ENCODE results near the gene ZNF778. TPM values are rescaled to one million over a fixed set of nuclear protein-coding genes. Genes with fewer than 3 reads are reported as not detected.
"Not testable (repeated sequence)": the region's sequence is repeated elsewhere in the genome, so short reads cannot be mapped to it uniquely, and the experiment has no call there.

The ZNF778 gene
- total and polyA plus RNA-seq, 3 experiments from 2014 or later = 4.1 to 13.5 (median 11.4) TPM

DNA sequence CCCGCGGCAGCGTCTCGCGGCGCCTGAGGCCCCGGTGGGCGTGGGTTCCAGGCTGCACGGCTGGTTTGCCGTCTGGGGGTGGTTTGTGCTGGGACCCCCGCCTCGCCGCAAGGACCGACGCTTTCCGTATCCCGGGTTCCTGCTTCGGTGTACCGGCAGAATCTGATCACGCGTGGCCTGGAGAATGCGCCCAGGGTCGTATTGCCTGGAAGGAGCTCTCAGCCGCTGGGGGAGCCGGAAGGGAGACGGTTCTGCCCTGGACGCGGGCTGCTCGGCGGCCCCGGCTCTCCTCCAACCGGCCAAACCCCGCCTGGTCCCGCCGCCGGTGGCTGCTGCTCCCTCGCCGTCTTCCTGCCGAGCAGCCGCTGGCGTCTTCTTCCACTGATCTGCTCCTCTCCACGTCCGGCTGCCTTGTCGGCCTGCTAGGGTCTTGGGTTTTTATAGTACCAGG lies 39.8 kb downstream of the ZNF778 start:
- POLR2A ChIA-PET = no interaction called here

DNA sequence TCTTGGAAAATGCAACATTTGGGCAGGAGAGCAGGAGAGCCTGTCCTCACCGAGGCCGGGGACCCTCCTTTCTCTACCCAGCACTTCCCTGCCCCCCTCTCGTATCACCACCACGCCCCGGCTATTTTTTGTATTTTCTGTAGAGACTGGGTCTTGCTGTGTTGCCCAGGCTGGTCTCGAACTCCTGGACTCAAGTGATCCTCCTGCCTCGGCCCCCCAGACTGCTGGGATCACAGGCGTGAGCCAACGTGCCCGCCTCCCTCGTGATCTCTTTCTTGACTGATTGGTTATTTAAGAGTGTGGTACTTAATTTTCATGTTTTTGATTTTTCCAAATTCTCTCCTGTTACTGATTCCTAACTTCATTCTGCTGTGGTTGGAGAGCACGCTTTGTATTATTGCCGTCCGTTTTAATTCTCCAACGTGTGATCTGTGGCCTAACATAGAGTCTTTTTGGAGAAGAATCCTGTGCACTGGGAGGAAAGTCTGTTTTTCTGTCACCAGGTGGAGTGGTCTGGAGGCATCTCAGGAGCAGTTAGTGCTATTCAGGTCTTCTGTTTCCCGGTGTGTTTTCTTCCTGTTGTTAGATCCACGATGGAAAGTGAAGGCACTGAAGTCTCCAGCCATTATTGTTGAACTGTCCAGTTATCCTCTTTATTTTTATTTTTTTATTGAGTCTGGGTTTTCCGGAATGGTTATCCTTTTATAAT lies 40.4 kb downstream of the ZNF778 start:
- CTCF ChIA-PET = no interaction called here
- Histone ChIP-seq H3K9me3 (ENCODE audit: low read length) (no peaks in the 10 kb centered on the region), H3K4me1 (ENCODE audit: insufficient read depth, low read length) (peaks cover 7% of the 10 kb centered on the region), H3K27ac (ENCODE audit: low read depth, low read length) (no peak overlapping the region), H3K36me3 (ENCODE audit: insufficient read depth, low read length) (no peaks in the 10 kb centered on the region), H3K27me3 (ENCODE audit: insufficient read depth, low read length, poor library complexity, severe bottlenecking) (peaks cover 4% of the 10 kb centered on the region), H3K4me3 (ENCODE audit: low read length) (no peak overlapping the region)
- no peak for DNase-seq
- Mint-ChIP-seq H3K36me3 (no peaks in the 10 kb centered on the region), H3K9me3 (no peaks in the 10 kb centered on the region), H3K27ac (peak overlapping the region in 4 of 8 donors; percentile 11 to 38 (median 28)), H3K4me3 (peak overlapping the region; percentile 28 to 89 (median 70)), H3K27me3 (peaks cover 24 to 29% of the 10 kb centered on the region in 2 donors), H3K4me1 (peaks cover 12 to 26% (median 16%) of the 10 kb centered on the region in 3 donors)
- POLR2A ChIA-PET = no interaction called here

More for the DNA sequence above, 39.8 kb downstream of the ZNF778 start:
- no peak for DNase-seq
- H3K27ac Mint-ChIP-seq = peak overlapping the region in 1 of 8 donors; percentile 75
- peak overlapping the region; percentile 22 for H3K4me3 ChIP-seq (ENCODE audit: low read length)
- H3K36me3 Mint-ChIP-seq = no peaks in the 10 kb centered on the region
- CTCF ChIA-PET = no interaction called here
- peaks cover 12 to 21% (median 16%) of the 10 kb centered on the region in 3 donors for H3K4me1 Mint-ChIP-seq
- peak overlapping the region in 6 of 7 donors; percentile 55 to 89 (median 71) for H3K4me3 Mint-ChIP-seq
- no peaks in the 10 kb centered on the region for H3K9me3 ChIP-seq (ENCODE audit: low read length)
- H3K9me3 Mint-ChIP-seq = no peaks in the 10 kb centered on the region
- H3K27me3 ChIP-seq (ENCODE audit: insufficient read depth, low read length, poor library complexity, severe bottlenecking) = peaks cover 4% of the 10 kb centered on the region
- peaks cover 7% of the 10 kb centered on the region for H3K4me1 ChIP-seq (ENCODE audit: insufficient read depth, low read length)
- H3K36me3 ChIP-seq (ENCODE audit: insufficient read depth, low read length) = no peaks in the 10 kb centered on the region
- H3K27ac ChIP-seq (ENCODE audit: low read depth, low read length) = no peak overlapping the region
- peaks cover 24 to 29% of the 10 kb centered on the region in 2 donors for H3K27me3 Mint-ChIP-seq

DNA sequence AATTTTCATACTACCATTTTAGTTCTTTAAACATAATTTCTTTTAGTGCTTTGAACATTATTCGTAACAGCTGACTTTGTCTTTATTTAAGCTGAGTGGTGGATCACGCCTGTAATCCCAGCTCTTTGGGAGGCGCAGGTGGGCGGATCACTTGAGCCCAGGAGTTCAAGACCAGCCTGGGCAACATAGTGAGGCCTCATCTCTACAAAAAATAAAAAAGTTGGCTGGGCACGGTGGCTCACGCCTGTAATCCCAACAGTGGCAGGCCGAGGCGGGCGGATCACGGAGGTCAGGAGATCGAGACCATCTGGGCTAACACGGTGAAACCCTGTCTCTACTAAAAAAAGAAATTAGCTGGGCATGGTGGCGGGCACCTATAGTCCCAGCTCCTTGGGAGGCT lies 42.4 kb downstream of the ZNF778 start:
- H3K4me3 Mint-ChIP-seq; H3K27ac Mint-ChIP-seq; H3K4me1 ChIP-seq (ENCODE audit: insufficient read depth, low read length); H3K27me3 ChIP-seq (ENCODE audit: insufficient read depth, low read length, poor library complexity, severe bottlenecking); H3K27ac ChIP-seq (ENCODE audit: low read depth, low read length); H3K36me3 Mint-ChIP-seq; H3K36me3 ChIP-seq (ENCODE audit: insufficient read depth, low read length); H3K9me3 ChIP-seq (ENCODE audit: low read length); POLR2A ChIA-PET; H3K9me3 Mint-ChIP-seq; DNase-seq; H3K4me3 ChIP-seq (ENCODE audit: low read length): not testable (repeated sequence)
- Mint-ChIP-seq H3K4me1 (peaks cover 12 to 26% (median 16%) of the 10 kb centered on the region in 3 donors), H3K27me3 (peaks cover 18 to 29% of the 10 kb centered on the region in 2 donors)
- CTCF ChIA-PET = interaction anchor here (0.6 kb wide), 1 partner anchor 356 kb away, joined by 3 read pairs; no protein-coding TSS in a partner anchor

DNA sequence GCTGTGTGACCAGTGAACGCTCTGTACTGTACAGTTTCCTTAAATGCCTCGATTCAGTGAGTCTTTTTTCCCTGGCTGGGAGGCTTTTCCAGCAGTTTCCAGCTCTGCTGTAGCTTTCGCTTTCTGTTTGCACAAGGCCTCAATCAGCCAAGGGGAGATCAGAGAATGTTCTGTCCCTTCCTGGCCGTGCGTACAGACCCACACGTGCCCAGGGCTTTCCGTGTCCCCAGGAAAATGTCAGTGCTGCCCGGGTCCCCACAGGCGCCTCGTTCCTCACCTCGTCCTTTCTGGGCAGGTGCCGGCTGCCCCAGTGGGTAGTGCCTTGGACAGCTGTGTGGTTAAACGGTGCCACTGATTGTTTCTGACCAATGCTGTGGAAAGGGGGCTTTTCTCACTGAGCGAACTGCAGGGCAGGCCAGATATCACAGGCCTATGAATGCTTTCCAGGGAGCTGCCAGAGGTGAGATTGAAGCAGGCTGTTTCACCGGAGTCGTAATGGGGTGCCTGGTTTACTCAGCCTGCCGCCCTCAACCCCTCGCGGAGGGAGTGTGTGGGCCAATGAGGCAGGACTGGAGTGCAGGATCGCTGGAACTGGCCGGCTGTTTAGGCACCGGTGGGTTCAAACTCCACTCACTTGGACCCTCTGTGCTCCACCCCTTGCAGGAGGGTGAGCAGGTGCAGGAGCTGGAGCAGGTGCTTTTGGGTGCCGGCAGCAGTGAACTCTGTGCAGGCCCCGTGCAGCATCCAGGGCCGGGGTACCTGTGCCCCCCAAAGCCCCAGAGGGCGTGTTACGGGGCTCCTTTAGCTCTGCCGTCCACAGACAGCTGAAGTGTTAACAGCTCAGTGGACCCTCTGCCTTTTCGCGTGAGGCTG lies 44.4 kb downstream of the ZNF778 start:
- H3K4me1 ChIP-seq (ENCODE audit: insufficient read depth, low read length) = peaks cover under 1% of the 10 kb centered on the region
- no peaks in the 10 kb centered on the region for H3K9me3 ChIP-seq (ENCODE audit: low read length)
- Mint-ChIP-seq H3K4me1 (peaks cover 7 to 21% (median 16%) of the 10 kb centered on the region in 3 donors), H3K27ac (peak overlapping the region in 1 of 8 donors; percentile 54), H3K9me3 (no peaks in the 10 kb centered on the region), H3K36me3 (peaks cover 0 to 16% (median 0%) of the 10 kb centered on the region in 3 donors), H3K4me3 (peak overlapping the region in 1 of 7 donors; percentile 74), H3K27me3 (peaks cover 10 to 19% of the 10 kb centered on the region in 2 donors)
- ChIA-PET POLR2A (no interaction called here), CTCF (interaction anchor here (1.5 kb wide), 1 partner anchor 27 kb away, joined by 3 read pairs; no protein-coding TSS in a partner anchor)
- H3K27me3 ChIP-seq (ENCODE audit: insufficient read depth, low read length, poor library complexity, severe bottlenecking) = no peaks in the 10 kb centered on the region
- no peak for DNase-seq
- H3K27ac ChIP-seq (ENCODE audit: low read depth, low read length) = no peak overlapping the region
- H3K36me3 ChIP-seq (ENCODE audit: insufficient read depth, low read length) = peaks cover 4% of the 10 kb centered on the region
- H3K4me3 ChIP-seq (ENCODE audit: low read length) = no peak overlapping the region

DNA sequence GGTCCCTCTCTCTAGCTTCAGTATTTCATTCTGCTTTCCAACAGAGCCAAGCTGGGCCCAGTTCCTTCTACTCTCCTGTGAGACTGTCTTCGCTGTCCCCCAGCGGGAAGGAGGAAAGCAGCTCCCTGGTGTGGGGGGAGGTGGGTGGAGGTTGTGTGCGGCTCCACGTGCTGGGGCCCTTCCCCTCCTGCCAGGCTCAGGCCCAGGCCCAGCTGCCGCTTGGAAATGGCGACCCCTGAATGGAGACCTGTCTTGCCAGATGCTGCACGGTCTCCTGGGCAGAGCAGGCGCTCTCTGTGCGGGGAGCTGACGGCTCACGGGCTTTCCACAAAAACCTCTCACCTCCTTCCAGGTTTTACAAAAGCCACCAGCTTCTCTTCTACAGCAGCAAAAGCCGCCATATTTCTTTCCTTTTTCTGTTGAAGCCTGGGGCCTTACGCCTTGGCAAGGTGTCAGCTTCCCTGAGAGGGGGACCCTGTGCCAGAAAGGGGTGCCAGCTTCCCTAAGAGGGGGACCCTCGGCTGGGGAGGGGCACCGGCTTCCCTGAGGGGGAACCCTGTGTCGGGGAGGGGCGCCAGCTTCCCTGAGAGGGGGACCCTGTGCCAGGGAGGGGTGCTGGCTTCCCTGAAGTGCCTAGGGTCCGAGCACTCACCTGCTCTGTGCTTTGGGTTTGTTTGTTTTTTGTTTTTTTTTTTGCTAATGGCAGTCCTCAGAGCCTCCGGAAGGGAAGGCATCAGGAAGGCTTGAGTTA lies 47.5 kb downstream of the ZNF778 start:
- ChIA-PET POLR2A (interaction anchor here (0.5 to 0.6 kb wide), 2 partner anchors 9 to 644 kb away, joined by 3 to 4 read pairs; no protein-coding TSS in a partner anchor), CTCF (no interaction called here)
- H3K9me3 ChIP-seq (ENCODE audit: low read length) = no peaks in the 10 kb centered on the region
- H3K27me3 Mint-ChIP-seq = peaks cover 0 to 2% of the 10 kb centered on the region in 2 donors
- H3K27me3 ChIP-seq (ENCODE audit: insufficient read depth, low read length, poor library complexity, severe bottlenecking) = no peaks in the 10 kb centered on the region
- peaks cover 16% of the 10 kb centered on the region for H3K36me3 ChIP-seq (ENCODE audit: insufficient read depth, low read length)
- H3K4me3 Mint-ChIP-seq = peak overlapping the region in 1 of 7 donors; percentile 61
- no peak overlapping the region for H3K27ac ChIP-seq (ENCODE audit: low read depth, low read length)
- peaks cover 0 to 10% (median 5%) of the 10 kb centered on the region in 3 donors for H3K4me1 Mint-ChIP-seq
- peaks cover 5 to 37% (median 5%) of the 10 kb centered on the region in 3 donors for H3K36me3 Mint-ChIP-seq
- H3K9me3 Mint-ChIP-seq = no peaks in the 10 kb centered on the region
- DNase-seq = peak in 1 of 5 donors; percentile 36
- no peaks in the 10 kb centered on the region for H3K4me1 ChIP-seq (ENCODE audit: insufficient read depth, low read length)
- H3K27ac Mint-ChIP-seq = no peak overlapping the region
- H3K4me3 ChIP-seq (ENCODE audit: low read length) = no peak overlapping the region

DNA sequence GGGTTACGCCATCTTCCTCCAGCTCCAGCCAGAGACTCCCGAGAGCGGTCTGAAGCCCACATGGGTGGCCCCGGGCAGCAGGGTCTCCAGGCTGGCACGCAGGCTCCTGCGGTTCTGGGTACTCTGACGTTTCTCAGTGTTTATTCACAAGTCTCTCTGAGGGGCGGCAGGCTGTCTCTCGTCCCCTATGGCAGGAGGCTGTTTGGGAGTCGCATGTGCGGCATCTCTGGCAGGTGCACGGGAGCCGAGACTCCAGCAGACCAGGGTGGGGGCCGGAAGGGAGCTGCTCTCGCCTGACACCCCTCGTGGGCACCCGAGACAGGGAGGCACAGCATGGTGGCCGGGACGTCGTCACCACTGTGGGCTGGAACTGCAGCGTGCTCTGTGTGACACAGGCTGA lies 48.1 kb downstream of the ZNF778 start:
- CTCF ChIA-PET = no interaction called here
- POLR2A ChIA-PET = no interaction called here
- peaks cover 5 to 44% (median 5%) of the 10 kb centered on the region in 3 donors for H3K36me3 Mint-ChIP-seq
- H3K27me3 ChIP-seq (ENCODE audit: insufficient read depth, low read length, poor library complexity, severe bottlenecking) = no peaks in the 10 kb centered on the region
- no peaks in the 10 kb centered on the region for H3K4me1 ChIP-seq (ENCODE audit: insufficient read depth, low read length)
- no peaks in the 10 kb centered on the region for H3K9me3 Mint-ChIP-seq
- H3K27ac Mint-ChIP-seq = no peak overlapping the region
- no peak overlapping the region for H3K4me3 Mint-ChIP-seq
- DNase-seq = no peak
- peaks cover 0 to 2% of the 10 kb centered on the region in 2 donors for H3K27me3 Mint-ChIP-seq
- no peak overlapping the region for H3K27ac ChIP-seq (ENCODE audit: low read depth, low read length)
- no peaks in the 10 kb centered on the region for H3K9me3 ChIP-seq (ENCODE audit: low read length)
- H3K36me3 ChIP-seq (ENCODE audit: insufficient read depth, low read length) = peaks cover 19% of the 10 kb centered on the region
- H3K4me3 ChIP-seq (ENCODE audit: low read length) = no peak overlapping the region
- peaks cover 0 to 10% (median 5%) of the 10 kb centered on the region in 3 donors for H3K4me1 Mint-ChIP-seq

DNA sequence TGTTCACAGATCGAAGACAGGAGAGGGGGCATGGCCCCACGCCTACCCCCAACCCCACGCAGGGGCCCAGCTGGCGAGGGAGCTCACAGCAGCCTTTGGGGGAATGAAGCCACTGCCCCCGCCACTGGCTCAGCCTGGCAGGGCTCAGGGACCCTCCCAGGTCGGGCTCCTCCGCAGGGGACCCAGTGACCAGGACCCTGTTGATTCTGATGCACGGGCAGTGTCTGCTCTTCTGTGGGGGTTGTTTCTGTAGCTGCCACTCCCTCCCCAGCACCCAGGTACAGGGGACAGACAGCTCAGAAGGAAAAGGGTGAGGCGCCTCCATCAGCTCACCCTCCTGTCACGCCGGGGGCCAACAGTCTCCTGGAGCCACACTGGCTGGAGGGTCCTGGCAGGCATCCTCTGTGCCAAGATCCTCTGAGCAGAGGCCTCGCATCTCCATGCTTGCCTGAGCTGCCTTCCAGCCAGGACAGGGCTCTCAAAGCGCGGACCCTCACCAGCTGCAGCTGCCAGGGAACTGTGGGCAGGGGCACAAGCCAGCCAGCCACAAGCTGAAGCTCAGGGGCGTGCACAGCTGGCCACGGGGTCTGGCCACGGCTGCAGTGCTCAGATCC lies 49.1 kb downstream of the ZNF778 start:
- H3K9me3 Mint-ChIP-seq = no peaks in the 10 kb centered on the region
- peaks cover 0 to 7% (median 1%) of the 10 kb centered on the region in 3 donors for H3K4me1 Mint-ChIP-seq
- no peak overlapping the region for H3K27ac Mint-ChIP-seq
- CTCF ChIA-PET = no interaction called here
- POLR2A ChIA-PET = interaction anchor here (0.6 to 0.8 kb wide), 2 partner anchors 19 to 469 kb away, joined by 4 read pairs; no protein-coding TSS in a partner anchor
- Histone ChIP-seq H3K27ac (ENCODE audit: low read depth, low read length) (no peak overlapping the region), H3K4me3 (ENCODE audit: low read length) (no peak overlapping the region), H3K27me3 (ENCODE audit: insufficient read depth, low read length, poor library complexity, severe bottlenecking) (no peaks in the 10 kb centered on the region), H3K4me1 (ENCODE audit: insufficient read depth, low read length) (no peaks in the 10 kb centered on the region), H3K36me3 (ENCODE audit: insufficient read depth, low read length) (peaks cover 19% of the 10 kb centered on the region), H3K9me3 (ENCODE audit: low read length) (no peaks in the 10 kb centered on the region)
- H3K27me3 Mint-ChIP-seq = peaks cover 0 to 3% of the 10 kb centered on the region in 2 donors
- peak overlapping the region in 1 of 7 donors; percentile 65 for H3K4me3 Mint-ChIP-seq
- peaks cover 5 to 53% (median 5%) of the 10 kb centered on the region in 3 donors for H3K36me3 Mint-ChIP-seq
- DNase-seq = no peak
